Activated CD8-positive, alpha-beta memory T cell treated with anti-CD3 and anti-CD28 coated beads for 24 hours (primary cell): ENCODE measurements around the gene CXCL16.

ENCODE experiments used
- DNase-seq: peaks from one replicate; pipeline ENCODE4 v3.0.0-alpha.2; 2020

The CXCL16 gene

GRCh38 chr17:4748686-4749085 is 9.0 kb upstream of the CXCL16 start:
- DNase-seq = no peak

DNA sequence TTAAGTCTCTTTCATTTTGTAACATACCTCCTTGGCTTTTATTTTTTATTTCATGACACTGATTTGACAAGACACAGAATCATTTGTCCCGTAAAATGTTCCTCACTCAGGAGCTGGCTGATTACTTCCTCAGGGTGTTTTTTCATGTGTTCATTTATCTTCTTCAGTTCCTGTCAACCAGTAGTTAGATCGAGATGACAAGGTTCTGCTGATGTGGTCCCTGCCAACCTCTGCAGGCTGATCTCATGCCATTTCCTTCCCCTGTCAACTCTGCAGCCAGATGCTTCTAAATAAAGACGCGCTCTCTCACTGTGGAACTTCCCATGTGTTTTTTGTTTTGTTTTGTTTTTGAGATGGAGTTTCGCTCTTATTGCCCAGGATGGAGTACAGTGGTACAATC is 8.1 kb upstream of the CXCL16 start:
- DNase-seq = no peak

DNA sequence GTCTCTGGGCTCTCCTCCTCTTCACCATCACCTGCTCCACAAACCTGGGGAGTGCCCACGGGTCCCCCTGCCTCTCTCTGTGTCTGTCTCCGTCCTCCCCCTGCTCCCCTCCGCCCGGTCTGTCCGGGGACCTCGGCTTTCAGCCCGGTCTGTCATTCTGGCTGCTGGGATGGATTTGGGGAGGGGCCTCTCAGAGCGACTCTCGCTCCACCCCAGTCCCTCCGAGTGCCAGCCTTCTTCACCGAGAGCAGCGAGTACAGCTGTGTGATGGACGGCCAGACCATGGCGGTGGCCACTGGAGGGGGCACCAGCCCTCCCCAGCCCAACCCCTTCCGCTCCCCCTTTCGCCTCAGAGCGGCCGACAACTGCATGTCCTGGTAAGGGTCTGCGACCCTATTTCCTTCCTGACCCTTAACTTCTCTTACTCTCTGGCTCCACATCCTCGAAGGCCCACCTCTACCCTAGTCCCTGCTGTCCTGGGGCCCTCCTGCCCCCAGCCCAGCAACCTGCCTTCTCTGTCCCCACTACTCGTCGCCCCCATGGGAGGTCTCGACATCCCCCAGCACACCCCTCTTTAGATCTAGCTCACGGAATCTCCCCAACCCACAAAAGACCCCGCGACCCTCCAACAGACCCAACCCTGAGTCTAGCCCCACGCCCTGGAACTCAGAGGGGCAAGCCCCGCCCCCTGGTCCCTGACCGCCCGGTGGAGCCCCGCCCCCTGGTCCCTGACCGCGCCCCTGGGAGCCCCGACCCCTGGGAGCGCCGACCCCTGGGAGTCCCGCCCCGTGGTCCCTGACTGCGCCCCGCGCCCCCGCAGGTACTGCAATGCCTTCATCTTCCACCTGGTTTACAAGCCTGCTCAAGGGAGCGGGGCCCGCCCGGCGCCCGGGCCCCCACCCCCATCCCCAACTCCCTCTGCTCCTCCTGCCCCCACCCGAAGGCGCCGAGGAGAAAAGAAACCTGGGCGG is 5.6 kb upstream of the CXCL16 start:
- DNase-seq = no peak

- no peak for DNase-seq
Observed at GRCh38 chr17:4743898-4744297, 4.2 kb upstream of the CXCL16 start.

GRCh38 chr17:4743216-4743615 is 3.5 kb upstream of the CXCL16 start:
- DNase-seq = no peak

- DNase-seq = no peak
Observed at GRCh38 chr17:4742629-4743028, 2.9 kb upstream of the CXCL16 start.

DNA sequence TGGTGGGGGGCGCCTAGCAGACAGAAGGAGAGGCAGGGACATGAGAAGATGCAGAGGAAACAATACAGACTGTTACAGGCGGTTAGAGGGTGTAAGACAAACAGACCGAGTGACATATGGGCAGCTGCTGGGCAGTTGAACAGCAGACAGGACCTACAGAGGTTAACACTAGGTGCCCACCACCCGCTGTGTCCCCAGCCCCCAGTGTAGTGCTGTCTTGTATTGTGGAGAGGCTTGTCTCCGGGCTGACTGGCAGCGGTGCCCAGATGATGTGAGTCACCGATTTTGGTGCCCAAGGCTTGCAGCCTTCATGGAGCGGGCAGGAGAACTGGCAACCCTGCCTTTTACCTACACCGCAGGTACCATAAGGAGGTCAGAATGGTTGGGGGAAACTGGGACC is 2.4 kb upstream of the CXCL16 start:
- no peak for DNase-seq

- no peak for DNase-seq
Observed at GRCh38 chr17:4741544-4741943, 1.8 kb upstream of the CXCL16 start.

DNA sequence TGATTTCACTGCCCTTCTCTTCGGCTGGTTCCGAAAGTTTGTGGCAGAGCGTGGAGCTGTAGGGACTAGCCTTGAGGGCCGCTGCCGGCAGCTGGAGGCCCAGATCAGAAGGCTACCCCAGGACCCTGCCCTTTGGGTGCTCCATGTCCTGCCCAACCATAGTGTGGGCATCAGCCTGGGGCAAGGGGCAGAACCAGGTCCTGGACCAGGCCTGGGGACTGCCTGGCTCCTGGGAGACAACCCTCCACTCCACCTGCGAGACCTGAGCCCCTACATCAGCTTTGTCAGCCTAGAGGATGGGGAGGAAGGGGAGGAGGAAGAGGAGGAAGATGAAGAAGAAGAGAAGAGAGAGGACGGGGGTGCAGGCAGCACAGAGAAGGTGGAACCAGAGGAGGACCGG is 856 bp upstream of the CXCL16 start:
- DNase-seq = no peak

GRCh38 chr17:4740025-4740351 is 260 bp upstream of the CXCL16 start:
- DNase-seq = no peak

DNA sequence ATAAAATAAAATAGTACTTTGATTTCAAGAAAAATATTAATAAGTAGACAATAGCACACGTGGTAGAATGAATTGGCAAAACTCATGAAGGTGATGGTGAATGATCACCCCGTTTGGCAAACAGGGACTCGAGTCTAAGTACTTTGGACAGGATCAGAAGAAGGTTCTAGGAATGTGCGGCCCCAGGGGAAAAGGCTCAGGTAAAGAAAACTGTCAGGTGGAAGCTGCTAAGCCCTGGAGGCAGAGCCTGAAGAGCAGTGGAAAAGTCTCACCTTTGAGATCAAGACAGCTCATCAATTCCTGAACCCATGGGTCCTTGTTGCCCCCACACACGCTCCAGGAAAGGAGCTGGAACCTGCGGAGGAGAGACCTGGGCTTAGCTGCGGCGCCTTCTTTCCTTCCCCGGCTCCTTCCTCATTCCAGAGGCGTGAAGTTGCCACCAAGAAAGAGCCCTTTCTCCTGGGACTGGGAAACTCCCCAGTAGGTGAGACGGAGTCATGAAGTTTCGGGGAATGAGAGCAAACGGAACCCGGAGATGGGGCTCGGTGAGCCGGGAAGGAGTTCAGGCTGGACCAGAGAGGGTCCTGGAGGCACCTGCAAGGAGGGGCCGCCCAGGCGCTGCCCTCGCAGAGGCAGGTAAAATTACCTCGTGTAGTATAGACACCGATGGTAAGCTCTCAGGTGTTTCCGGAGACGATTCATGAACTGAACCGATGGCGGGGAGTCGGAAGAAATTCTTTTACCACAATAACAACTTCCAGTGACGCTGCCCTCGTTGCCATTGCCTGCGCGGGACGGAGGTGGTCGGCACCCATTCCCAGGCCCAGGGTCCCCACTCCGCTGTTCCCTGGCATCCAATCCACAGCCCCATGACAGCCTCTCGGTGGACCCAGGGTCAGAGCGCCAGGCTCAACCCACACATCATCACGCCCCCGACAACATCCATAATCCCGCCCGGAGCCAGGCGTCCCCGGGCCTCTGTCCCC is 1.3 kb downstream of the CXCL16 start:
- DNase-seq = peak; percentile 64

DNA sequence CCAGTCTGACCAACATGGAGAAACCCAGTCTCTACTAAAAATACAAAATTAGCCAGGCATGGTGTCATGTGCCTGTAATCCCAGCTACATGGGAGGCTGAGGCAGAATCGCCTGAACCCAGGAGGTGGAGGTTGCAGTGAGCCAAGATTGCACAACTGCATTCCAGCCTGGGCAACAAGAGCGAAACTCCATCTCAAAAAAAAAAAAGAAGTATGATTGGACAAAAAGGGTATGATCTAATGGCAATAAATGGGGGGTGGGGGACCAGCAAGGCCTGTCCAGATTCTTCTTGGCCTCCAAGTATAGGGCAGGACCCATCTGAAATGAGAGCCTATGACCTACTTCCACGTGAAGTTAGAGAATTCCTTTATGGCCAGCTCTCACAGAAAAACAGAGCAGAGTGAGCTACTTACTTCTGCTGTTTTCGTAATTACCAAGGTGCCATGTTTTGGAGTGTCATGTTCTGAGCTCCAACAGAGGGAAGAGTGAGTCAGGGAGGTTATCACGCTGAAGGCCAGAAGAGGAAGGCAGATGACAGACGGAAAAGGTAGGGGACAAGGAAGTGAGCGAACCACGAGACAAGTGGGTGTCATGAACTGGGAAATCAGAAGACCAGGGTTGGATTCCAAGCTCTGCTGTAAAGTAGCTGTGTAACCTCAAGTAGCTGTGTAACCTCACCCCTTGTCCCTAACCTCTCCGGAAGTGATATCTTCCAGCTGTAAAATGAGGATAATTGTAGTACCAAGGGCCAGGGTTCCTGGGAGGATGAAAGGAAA is 3.7 kb downstream of the CXCL16 start:
- no peak for DNase-seq

DNA sequence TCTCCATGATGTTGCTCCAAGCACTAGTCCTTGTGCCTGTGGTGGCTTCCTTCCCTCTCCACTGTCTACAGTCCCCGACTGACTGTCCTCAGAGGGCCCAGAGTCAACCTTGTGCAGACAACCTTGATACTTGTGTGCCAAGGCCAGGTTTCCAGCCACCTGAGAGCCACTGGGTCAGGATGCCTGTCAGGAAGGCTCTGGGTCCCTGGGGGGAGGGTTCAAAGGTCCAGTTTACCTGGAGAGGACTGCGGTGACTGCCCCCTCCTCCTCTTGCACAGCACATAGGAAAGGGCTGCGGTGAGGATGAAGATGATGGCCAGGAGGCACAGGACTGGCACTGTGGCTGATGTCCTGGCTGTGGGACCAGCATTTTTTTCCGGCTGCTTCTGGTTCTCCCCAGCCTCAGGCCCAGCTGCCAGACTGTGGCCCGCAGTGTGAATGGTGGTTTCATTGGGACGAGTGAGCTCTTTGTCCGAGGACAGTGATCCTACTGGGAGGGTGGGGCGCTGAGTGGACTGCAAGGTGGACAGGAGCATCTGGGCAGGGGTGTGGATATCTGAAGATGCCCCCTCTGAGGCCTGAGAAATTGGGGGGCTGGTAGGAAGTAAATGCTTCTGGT is 4.8 kb downstream of the CXCL16 start:
- no peak for DNase-seq

DNA sequence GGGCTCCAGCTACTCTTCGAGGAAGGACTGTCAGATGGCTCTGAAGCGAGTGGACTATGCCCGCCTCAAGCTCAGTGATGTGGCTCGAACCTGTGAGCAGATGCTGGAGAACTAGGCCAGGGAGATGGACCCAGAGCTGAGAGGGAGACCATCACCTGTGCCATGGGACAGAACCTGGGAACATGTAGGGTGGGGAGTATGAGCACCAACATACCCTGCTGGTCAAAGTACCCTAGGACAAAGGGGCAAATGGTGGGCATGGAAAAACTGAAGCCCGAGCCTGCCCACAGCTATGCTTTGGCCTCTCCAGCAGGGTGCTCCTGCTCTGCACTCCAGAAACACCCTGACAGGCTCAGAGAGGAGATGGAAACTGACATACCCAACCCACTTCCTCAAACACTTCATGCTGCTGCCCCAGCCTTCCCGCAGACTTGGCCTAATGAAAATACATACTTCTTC is 6.6 kb downstream of the CXCL16 start:
- DNase-seq = no peak

DNA sequence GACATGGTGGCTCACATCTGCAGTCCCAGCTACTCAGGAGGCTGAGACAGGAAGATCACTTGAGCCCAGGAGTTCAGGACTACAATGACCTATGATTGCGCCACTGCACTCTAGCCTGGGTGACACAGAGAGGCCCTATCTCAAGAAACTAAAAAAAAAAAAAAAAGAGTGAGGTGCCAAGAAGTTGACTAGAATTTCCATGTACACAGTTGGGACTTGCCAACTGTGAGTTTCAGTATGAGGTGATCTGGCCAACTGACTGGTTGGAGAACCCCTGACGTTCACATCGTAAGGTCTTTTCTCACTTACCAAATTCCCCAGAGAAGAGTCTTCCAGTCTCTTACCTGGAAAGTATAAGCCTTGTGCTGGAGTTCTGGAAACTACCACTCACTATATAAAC is 11.6 kb downstream of the CXCL16 start:
- DNase-seq = no peak

DNA sequence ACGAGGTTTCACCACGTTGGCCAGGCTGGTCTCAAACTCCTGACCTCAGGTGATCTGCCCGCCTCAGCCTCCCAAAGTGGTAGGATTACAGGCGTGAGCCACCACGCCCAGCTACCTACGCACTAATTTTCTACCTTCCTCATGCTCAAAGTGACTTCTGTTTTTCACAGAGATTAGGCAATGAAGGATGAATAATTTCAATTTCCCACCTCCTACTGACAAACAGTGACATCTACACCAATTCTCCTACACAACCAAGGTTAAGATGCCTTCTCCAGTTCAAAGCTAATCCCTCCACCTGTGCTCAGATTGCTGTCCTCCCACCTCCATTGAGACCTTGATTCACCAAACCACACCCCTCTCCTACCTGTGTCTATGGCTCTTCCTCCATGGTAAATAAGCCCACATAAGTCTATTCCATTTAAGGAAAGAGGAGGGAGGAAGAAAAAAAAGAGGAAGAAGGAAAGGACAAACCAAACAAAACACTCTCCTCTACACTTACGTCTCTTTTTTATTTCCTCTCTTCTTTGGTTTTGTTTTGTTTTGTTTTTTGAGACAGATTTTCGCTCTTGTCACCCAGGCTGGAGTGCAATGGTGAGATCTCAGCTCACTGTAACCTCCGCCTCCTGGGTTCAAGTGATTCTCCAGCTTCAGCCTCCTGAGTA is 13.9 kb downstream of the CXCL16 start:
- DNase-seq = no peak

DNA sequence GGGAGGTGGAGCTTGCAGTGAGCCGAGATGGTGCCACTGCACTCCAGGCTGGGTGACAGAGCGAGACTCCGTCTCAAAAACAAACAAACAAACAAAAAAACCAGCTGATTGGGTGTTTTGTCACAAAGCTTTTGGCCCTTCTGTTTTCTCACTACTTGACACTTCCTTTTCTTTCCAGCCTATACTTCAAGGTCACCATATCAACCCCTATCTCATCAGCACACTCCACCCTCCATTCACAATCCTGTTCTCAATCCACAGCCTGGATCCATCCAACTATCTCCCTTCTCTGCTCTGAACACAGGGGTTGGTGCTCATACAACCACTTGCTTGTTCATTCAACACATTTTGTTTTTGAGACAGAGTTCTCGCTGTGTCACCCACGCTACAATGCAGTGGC is 15.1 kb downstream of the CXCL16 start:
- DNase-seq = no peak

GRCh38 chr17:4722678-4723240 is 17.0 kb downstream of the CXCL16 start:
- no peak for DNase-seq

GRCh38 chr17:4721203-4722135 is 18.3 kb downstream of the CXCL16 start:
- no peak for DNase-seq

DNA sequence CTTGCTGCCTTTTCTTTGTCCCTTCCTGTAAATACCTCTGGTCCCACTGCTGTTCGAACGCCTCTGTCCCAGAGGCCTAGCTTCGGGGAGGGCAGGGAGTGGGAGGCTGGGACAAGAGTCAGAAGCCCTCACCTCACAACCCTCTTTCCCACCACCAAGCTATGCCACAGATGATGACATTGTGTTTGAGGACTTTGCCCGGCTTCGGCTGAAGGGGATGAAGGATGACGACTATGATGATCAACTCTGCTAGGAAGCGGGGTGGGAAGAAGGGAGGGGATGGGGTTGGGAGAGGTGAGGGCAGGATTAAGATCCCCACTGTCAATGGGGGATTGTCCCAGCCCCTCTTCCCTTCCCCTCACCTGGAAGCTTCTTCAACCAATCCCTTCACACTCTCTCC is 18.9 kb downstream of the CXCL16 start:
- DNase-seq = no peak
